ENCODE results near the gene CD6. TPM values are rescaled to one million over a fixed set of nuclear protein-coding genes. Genes with fewer than 3 reads are reported as not detected.

The CD6 gene
- polyA plus RNA-seq, 1 experiment: not detected

DNA sequence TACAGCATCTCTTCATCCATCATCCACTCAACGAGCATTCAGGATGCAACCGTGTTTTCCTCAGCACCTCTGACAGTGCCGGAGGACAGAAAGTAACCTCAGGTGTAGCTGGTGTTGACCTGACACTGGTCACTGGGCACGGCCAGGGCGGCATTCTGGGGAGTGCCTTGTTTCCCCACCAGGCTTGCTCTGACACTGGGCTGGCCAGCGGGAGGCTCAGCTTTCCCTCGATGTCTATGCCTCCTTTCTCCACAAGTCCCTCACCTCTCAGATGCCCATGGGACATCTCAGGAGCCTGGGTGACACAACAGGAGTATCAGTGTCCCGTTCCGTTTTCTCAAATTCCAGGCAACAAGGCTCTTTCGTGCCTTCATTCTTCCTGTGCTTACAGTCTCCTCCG lies 28.9 kb downstream of the CD6 start:
- ChIA-PET CTCF (no interaction called here), POLR2A (no interaction called here)
- no peak for DNase-seq (ENCODE audit: low read depth, low spot score)
- H3K27ac ChIP-seq (ENCODE audit: low read depth, low read length): no peak overlapping the region
- H3K4me3 ChIP-seq (ENCODE audit: low read depth, low read length): no peak overlapping the region
- TF ChIP-seq CTCF (IDR thresholded peaks at IDR 0.05; ENCODE audit: low read depth, low read length): no peak
- peaks cover 11% of the 10 kb centered on the region for H3K27me3 ChIP-seq (ENCODE audit: control insufficient read depth, insufficient read depth, low read length)
- no peaks in the 10 kb centered on the region for H3K9me3 ChIP-seq (ENCODE audit: control insufficient read depth, insufficient read depth, low read length)

GRCh38 chr11:61001931-61002330 lies 30.5 kb downstream of the CD6 start:
- peaks cover 17% of the 10 kb centered on the region for H3K27me3 ChIP-seq (ENCODE audit: control insufficient read depth, insufficient read depth, low read length)
- no peak overlapping the region for H3K4me3 ChIP-seq (ENCODE audit: low read depth, low read length)
- H3K27ac ChIP-seq (ENCODE audit: low read depth, low read length): no peak overlapping the region
- H3K9me3 ChIP-seq (ENCODE audit: control insufficient read depth, insufficient read depth, low read length): no peaks in the 10 kb centered on the region
- ChIA-PET POLR2A (no interaction called here), CTCF (no interaction called here)
- no peak for DNase-seq (ENCODE audit: low read depth, low spot score)
- no peak for TF ChIP-seq CTCF (IDR thresholded peaks at IDR 0.05; ENCODE audit: low read depth, low read length)

DNA sequence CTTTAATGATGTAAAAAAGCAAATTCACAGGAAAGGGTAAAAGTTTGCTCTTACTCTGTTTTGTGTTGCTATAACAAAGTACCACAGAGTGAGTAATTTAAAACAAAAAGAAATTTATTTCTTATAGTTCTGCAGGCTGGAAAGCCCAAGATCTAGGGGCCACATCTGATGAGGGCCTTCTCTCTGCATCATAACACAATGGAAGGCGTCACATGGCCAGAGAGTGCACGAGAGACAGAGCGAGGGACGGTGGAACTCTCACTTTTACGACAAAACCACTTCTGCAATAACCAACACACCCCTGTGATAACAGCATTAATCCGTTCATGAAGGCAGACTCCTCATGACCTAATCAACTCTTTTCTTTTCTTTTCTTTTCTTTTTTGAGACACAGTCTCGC lies 31.1 kb downstream of the CD6 start:
- DNase-seq (ENCODE audit: low read depth, low spot score): no peak
- POLR2A ChIA-PET: no interaction called here

DNA sequence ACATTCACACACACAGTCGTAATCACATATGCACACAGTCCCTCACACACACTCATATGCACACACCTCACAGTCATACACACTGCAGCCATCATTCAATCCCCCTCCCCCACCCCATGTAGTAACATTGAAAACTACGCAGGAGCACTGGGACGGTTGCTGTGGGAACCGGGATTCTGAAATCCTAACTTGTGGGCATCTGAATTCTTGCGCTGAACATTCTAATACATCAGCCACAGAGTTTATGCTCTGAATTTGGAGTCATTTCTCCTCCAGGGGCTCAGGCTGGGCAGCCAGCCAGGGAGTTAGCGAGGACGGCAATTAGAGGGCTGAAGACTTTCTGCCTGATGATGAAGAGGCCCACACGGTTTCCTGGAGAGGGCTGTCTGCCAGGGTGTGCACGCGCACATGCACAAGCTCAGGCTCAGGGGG lies 32.7 kb downstream of the CD6 start:
- ChIA-PET POLR2A (no interaction called here), CTCF (no interaction called here)
- TF ChIP-seq CTCF (IDR thresholded peaks at IDR 0.05; ENCODE audit: low read depth, low read length): no peak
- H3K27me3 ChIP-seq (ENCODE audit: control insufficient read depth, insufficient read depth, low read length): peaks cover 34% of the 10 kb centered on the region
- no peak overlapping the region for H3K4me3 ChIP-seq (ENCODE audit: low read depth, low read length)
- H3K27ac ChIP-seq (ENCODE audit: low read depth, low read length): no peak overlapping the region
- peaks cover 5% of the 10 kb centered on the region; the same call in 1 of the 2 replicates for H3K9me3 ChIP-seq (ENCODE audit: control insufficient read depth, insufficient read depth, low read length)
- no peak for DNase-seq (ENCODE audit: low read depth, low spot score)

More for the DNA sequence above, 31.1 kb downstream of the CD6 start:
- Histone ChIP-seq H3K27ac (ENCODE audit: low read depth, low read length) (no peak overlapping the region), H3K27me3 (ENCODE audit: control insufficient read depth, insufficient read depth, low read length) (peaks cover 22% of the 10 kb centered on the region), H3K4me3 (ENCODE audit: low read depth, low read length) (no peak overlapping the region), H3K9me3 (ENCODE audit: control insufficient read depth, insufficient read depth, low read length) (no peaks in the 10 kb centered on the region)
- TF ChIP-seq CTCF (IDR thresholded peaks at IDR 0.05; ENCODE audit: low read depth, low read length): no peak
- CTCF ChIA-PET: no interaction called here

DNA sequence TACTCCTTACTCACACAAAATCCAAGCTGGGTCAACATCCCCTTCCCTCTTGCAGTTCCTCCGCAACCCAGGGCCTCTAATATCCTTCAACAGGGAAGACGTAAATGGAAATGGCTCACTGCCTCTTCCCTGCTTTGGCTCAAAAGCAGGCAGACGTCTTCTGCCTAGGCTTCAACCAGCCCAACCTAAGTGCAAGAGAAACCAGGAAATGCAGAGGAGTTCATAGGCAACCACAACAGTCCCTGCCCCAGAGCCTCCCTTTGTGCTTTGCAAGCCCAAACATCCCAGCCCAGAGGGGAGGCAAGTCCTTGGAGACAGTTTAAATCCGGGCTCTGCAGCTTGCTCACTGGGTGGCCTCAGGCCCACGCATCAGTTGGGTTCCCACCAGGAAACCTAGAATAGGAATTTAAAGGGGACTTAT lies 33.3 kb downstream of the CD6 start:
- CTCF ChIA-PET: no interaction called here
- H3K27me3 ChIP-seq (ENCODE audit: control insufficient read depth, insufficient read depth, low read length): peaks cover 40% of the 10 kb centered on the region

More for the DNA sequence above, 33.3 kb downstream of the CD6 start:
- Histone ChIP-seq H3K9me3 (ENCODE audit: control insufficient read depth, insufficient read depth, low read length) (peaks cover 9% of the 10 kb centered on the region; the same call in 1 of the 2 replicates), H3K27ac (ENCODE audit: low read depth, low read length) (no peak overlapping the region), H3K4me3 (ENCODE audit: low read depth, low read length) (no peak overlapping the region)
- TF ChIP-seq CTCF (IDR thresholded peaks at IDR 0.05; ENCODE audit: low read depth, low read length): no peak
- DNase-seq (ENCODE audit: low read depth, low spot score): no peak
- POLR2A ChIA-PET: no interaction called here
